Ascending aorta (tissue), 2 donors: ENCODE results near the gene ADPRH. TPM values are rescaled to one million over a fixed set of nuclear protein-coding genes. Genes with fewer than 3 reads are reported as not detected.
A peak's percentile ranks its signal among the peaks of the same experiment; 100 is the strongest.

ENCODE experiments used
- DNase-seq, 2 donors: peaks; one replicate each; pipeline ENCODE4 v3.0.0-alpha.2; 2019; ENCODE audit warnings: low spot score in 2 of 2
- H3K27ac ChIP-seq, 2 donors: fragments of 200-600 bp; sonication (generic); one replicate each; pipeline ENCODE4 v1.5.1; 2016 to 2017; ENCODE audit warnings: mild to moderate bottlenecking in 1 of 2
- H3K27me3 ChIP-seq: fragments of 200-600 bp; sonication (generic); one replicate; pipeline ENCODE4 v1.5.1; 2017
- H3K36me3 ChIP-seq, 2 donors: fragments of 200-600 bp; sonication (generic); one replicate each; pipeline ENCODE4 v1.5.1; 2016
- H3K4me1 ChIP-seq, 2 donors: fragments of 200-600 bp; sonication (generic); one replicate each; pipeline ENCODE4 v1.5.1; 2016 to 2017; ENCODE audit warnings: mild to moderate bottlenecking in 1 of 2
- H3K4me3 ChIP-seq, 2 donors: fragments of 200-600 bp; sonication (generic); one replicate each; pipeline ENCODE4 v1.5.1; 2016 to 2017; ENCODE audit warnings: mild to moderate bottlenecking in 1 of 2
- H3K9me3 ChIP-seq, 2 donors: fragments of 200-600 bp; sonication (generic); one replicate each; pipeline ENCODE4 v1.5.1; 2016
- intact Hi-C: fragments of 100-400 bp; cut with DNase I; formaldehyde crosslinking; loops from one replicate; pipeline ENCODE4 v1.15.1; 2023
- total RNA-seq: library from RNA; depleted of rRNA; stranded (reverse); fragments of >200 nt; gene quantifications from one replicate; pipeline ENCODE4 v1.1.0, GENCODE V29; 2016
- TF ChIP-seq, protein P1 (sequence below), 3 experiments: fragments of 200-600 bp in 2 of 3; fragments of 450-650 bp in 1 of 3; sonication (generic) in 2 of 3; IDR thresholded peaks; one replicate each; pipeline ENCODE4 v1.5.1; 2016 to 2019; ENCODE audit warnings: antibody characterized with exemption in 3 of 3, mild to moderate bottlenecking in 1 of 3, moderate library complexity in 1 of 3

Gene ADPRH
- total RNA-seq, 1 donor from 2014 or later, result 32.1 TPM

DNA sequence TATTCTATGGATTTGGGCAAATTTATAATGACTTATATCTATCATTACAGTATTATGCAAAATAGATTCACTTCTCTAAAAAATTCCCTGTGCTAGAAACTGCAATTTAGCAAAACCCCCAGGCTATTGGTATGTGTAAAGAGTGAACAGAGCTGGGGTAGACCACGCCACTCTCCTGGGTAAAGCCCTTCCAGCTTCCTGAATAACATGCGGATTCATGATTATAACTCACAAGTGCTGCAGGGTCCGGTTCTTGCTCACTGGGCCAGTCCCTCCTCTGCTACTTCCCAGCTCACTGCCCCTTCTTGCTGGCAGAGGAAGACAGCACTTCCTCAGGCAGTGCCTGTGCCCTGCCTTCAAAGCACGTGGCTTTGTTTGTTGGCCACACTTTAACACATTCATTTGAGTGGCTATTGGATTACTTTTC, 24.0 kb upstream of the ADPRH start:
- Histone ChIP-seq H3K36me3 (no peaks in the 10 kb centered on the region), H3K27me3 (no peaks in the 10 kb centered on the region), H3K4me3 (no peak overlapping the region), H3K27ac (no peak overlapping the region), H3K4me1 (no peaks in the 10 kb centered on the region), H3K9me3 (no peaks in the 10 kb centered on the region)
- intact Hi-C loops, result no loop called here
- peak in 1 of 2 donors; percentile 63 for DNase-seq
- TF ChIP-seq, protein P1, sequence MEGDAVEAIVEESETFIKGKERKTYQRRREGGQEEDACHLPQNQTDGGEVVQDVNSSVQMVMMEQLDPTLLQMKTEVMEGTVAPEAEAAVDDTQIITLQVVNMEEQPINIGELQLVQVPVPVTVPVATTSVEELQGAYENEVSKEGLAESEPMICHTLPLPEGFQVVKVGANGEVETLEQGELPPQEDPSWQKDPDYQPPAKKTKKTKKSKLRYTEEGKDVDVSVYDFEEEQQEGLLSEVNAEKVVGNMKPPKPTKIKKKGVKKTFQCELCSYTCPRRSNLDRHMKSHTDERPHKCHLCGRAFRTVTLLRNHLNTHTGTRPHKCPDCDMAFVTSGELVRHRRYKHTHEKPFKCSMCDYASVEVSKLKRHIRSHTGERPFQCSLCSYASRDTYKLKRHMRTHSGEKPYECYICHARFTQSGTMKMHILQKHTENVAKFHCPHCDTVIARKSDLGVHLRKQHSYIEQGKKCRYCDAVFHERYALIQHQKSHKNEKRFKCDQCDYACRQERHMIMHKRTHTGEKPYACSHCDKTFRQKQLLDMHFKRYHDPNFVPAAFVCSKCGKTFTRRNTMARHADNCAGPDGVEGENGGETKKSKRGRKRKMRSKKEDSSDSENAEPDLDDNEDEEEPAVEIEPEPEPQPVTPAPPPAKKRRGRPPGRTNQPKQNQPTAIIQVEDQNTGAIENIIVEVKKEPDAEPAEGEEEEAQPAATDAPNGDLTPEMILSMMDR (IDR thresholded peaks at IDR 0.05), result no peak

DNA sequence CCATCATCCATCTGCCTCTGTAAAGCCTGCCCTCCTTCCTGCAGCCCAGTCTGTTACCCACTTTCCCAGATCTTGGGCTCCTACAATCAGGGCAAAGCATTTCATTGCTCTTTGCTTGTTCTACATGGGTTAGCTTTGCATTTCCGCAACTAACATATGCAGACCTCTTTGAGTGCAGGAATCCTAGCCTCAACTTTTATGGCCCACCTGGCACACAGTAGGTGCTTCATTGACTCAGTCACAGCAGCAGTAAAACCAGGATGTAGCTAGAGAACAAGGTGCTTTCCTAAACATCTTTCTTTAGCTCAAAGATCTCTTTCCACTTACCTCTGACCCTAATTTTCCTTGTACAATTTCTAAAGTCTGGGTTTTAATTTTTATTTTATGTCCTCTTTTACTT, 23.4 kb upstream of the ADPRH start:
- Histone ChIP-seq H3K27ac (no peak overlapping the region), H3K36me3 (no peaks in the 10 kb centered on the region), H3K4me1 (no peaks in the 10 kb centered on the region), H3K9me3 (no peaks in the 10 kb centered on the region), H3K27me3 (no peaks in the 10 kb centered on the region), H3K4me3 (no peak overlapping the region)
- intact Hi-C loops, result no loop called here
- no peak for DNase-seq
- TF ChIP-seq, protein P1 (IDR thresholded peaks at IDR 0.05), result no peak

DNA sequence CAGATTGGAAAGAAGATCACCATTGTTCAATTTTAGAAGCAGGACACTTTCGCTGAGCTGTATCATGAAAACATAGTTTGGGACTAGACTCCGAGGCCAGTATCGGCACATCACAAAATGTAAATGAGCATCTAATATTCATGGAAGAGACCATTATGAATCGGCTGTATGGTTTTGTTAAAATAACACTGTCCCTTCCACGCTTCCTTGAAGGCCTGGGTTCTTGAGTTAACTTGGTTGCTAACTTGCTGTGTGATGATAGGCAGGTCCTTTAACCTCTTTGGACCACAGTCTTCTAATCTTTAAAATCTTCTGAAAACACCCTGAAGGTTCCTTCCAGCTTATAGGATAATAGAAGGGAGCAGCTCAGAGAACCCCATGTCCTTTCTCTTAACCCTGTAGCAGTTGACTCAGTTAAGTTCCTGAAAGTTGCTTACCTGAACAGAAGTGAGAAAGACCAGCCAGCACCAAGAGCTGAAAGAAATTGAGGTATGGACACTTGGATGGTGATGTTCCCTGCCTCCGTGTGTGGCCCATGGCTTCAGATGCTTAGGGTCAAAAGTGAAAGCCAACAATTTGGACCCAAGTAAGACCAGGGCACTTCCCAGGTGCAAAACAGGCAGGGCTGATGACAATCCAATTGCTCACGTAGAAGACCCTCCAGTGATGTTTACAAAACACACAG, 22.0 kb upstream of the ADPRH start:
- H3K9me3 ChIP-seq, result no peaks in the 10 kb centered on the region
- H3K27ac ChIP-seq, result no peak overlapping the region
- H3K27me3 ChIP-seq, result no peaks in the 10 kb centered on the region
- TF ChIP-seq, protein P1 (IDR thresholded peaks at IDR 0.05), result no peak
- no peak overlapping the region for H3K4me3 ChIP-seq
- no peaks in the 10 kb centered on the region for H3K36me3 ChIP-seq
- no peaks in the 10 kb centered on the region for H3K4me1 ChIP-seq
- intact Hi-C loops, result no loop called here
- DNase-seq, result no peak

DNA sequence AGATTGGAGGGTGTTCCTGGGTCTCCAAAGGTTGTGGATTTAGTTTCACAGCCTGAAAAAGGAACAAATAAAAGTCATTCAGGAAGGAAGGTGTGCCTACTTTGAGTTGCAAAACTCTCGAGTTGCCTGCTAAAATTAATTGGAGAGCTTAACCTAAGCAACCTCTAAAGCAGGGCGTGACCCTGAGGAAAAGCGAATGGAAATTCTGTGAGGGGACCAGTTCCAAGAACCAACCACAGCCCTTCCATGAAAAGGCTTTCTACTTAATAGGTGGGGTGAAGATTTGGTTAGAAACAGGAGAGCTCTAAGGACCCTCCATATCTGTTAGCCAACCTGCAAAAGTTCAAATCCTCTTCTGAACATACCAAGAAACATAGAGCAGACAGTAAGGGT, 21.4 kb upstream of the ADPRH start:
- Histone ChIP-seq H3K9me3 (no peaks in the 10 kb centered on the region), H3K4me3 (no peak overlapping the region), H3K4me1 (no peaks in the 10 kb centered on the region), H3K27me3 (no peaks in the 10 kb centered on the region), H3K27ac (no peak overlapping the region), H3K36me3 (no peaks in the 10 kb centered on the region)
- no peak for DNase-seq
- intact Hi-C loops, result no loop called here
- TF ChIP-seq, protein P1 (IDR thresholded peaks at IDR 0.05), result no peak

DNA sequence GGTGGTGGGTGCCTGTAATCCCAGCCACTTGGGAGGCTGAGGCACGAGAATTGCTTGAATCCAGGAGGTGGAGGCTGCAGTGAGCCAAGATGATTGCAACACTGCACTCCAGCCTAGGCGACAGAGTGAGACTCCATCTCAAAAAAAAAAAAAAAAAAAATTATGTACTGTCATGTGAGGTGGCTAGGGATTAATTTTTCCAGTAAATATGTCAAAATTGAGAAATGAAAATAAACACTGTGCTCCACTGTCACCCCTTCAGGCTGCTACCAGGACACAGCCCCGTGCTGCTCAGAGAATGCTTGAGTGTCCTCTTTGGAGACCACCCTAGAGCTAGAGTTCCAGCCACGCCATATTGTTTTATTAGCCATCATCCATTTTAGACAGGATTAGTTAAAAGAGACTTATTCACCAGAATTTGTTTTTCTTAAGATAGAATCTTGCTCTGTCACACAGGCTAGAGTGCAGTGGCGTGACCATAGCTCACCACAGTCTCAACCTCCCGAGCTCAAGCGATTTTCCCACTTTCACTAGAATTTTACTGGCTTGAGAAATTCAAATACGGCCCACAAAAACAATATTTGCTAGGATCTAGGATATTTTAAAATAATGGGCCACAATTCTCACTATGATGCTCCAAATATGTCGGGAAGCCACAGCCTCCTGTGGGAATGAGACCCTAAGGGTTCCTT, 20.5 kb upstream of the ADPRH start:
- Histone ChIP-seq H3K36me3 (no peaks in the 10 kb centered on the region), H3K4me3 (no peak overlapping the region), H3K27me3 (no peaks in the 10 kb centered on the region), H3K4me1 (no peaks in the 10 kb centered on the region), H3K27ac (no peak overlapping the region), H3K9me3 (no peaks in the 10 kb centered on the region)
- intact Hi-C loops, result no loop called here
- TF ChIP-seq, protein P1 (IDR thresholded peaks at IDR 0.05), result no peak
- no peak for DNase-seq
